ENCODE data around the gene SYCE1. TPM values are rescaled to one million over a fixed set of nuclear protein-coding genes. Genes with fewer than 3 reads are reported as not detected.

The SYCE1 gene
- total and polyA plus RNA-seq, 2 experiments from 2014 or later, result 0.12 TPM; not detected in 1

DNA sequence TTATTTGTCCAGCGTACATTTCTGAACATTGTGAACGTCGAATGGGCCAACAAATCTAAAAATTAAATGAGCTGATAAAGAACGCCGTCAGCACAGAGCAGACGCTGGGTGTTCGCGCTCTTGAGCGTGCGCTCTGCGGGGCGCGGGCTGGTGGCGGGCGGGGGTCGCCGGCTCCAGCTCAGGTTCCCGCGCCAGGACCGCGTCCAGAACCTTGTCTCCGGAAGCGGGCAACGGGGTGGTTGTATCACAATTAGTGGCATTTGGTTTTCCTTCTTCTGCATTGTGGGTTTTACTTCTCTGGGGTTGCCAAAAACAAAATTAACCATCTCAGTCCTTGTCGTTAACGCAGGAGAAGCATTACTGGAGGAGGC, 35.8 kb downstream of the SYCE1 start:
- Histone ChIP-seq H3K27me3 (no peaks in the 10 kb centered on the region), H3K4me1 (ENCODE audit: insufficient read depth) (no peaks in the 10 kb centered on the region), H2AFZ (no peak overlapping the region), H3K4me2 (no peak overlapping the region), H3K9me2 (replicated peaks; ENCODE audit: insufficient read depth) (no peaks in the 10 kb centered on the region), H3K27ac (no peak overlapping the region), H3K9me3 (ENCODE audit: low read depth) (no peaks in the 10 kb centered on the region), H3K79me2 (no peaks in the 10 kb centered on the region), H4K20me1 (ENCODE audit: insufficient read depth, poor library complexity, severe bottlenecking) (no peaks in the 10 kb centered on the region), H3K4me3 (no peak overlapping the region), H3K36me3 (replicated peaks; ENCODE audit: insufficient read depth, low read depth) (no peaks in the 10 kb centered on the region)
- 97% methylated on average over 26 of the region's 26 CpGs for WGBS (ENCODE audit: low lambda C conversion rate, missing lambda C conversion rate)
- TF ChIP-seq EZH2 (IDR thresholded peaks at IDR 0.05; ENCODE audit: borderline replicate concordance) (no peak), EZH2phosphoT487 (IDR thresholded peaks at IDR 0.05; ENCODE audit: low read depth, severe bottlenecking, unreplicated experiment) (no peak)
- TF ChIP-seq, protein P1, sequence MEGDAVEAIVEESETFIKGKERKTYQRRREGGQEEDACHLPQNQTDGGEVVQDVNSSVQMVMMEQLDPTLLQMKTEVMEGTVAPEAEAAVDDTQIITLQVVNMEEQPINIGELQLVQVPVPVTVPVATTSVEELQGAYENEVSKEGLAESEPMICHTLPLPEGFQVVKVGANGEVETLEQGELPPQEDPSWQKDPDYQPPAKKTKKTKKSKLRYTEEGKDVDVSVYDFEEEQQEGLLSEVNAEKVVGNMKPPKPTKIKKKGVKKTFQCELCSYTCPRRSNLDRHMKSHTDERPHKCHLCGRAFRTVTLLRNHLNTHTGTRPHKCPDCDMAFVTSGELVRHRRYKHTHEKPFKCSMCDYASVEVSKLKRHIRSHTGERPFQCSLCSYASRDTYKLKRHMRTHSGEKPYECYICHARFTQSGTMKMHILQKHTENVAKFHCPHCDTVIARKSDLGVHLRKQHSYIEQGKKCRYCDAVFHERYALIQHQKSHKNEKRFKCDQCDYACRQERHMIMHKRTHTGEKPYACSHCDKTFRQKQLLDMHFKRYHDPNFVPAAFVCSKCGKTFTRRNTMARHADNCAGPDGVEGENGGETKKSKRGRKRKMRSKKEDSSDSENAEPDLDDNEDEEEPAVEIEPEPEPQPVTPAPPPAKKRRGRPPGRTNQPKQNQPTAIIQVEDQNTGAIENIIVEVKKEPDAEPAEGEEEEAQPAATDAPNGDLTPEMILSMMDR (IDR thresholded peaks at IDR 0.05; ENCODE audit: poor library complexity), result no peak
- DNase-seq (ENCODE audit: low spot score), result no peak

DNA sequence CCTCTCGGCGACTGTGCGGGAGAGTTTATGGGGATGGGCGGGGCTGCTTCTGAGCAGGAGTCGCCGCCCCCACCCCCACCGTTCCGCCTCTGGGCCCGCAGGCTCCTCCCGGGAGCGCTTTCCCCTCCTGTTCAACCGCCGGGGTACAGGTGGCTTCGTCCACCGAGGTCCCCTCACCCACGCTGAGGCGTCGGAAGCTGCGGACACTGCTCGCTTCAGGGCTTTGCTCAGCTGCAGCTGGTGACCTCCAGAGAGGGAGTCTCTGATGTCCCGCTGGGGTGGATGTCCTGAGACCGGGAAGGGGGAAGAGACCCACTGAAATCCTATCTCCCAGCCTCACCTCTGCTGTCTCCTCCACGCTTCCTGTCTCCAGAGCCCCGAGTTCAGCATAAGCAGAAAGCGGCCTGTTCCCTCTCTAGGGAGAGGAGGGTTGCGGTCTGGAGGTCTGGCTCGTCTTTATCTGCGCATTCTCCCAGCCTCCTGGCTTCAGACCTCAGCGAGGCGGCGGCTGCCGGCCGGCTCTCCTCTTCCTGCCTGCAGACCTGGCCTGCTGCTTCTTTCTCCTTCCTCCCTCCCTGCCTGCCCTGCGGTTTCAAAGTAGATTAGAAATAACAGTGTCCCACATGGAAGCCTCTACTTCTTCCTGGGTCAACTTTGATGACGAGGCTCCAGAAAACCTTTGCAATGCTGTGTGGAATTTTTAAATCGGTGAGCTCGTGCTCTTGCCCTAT, 36.4 kb downstream of the SYCE1 start:
- Histone ChIP-seq H3K4me3 (no peak overlapping the region), H3K9me3 (ENCODE audit: low read depth) (peaks cover under 1% of the 10 kb centered on the region), H3K27ac (no peak overlapping the region), H3K36me3 (replicated peaks; ENCODE audit: insufficient read depth, low read depth) (no peaks in the 10 kb centered on the region), H3K79me2 (no peaks in the 10 kb centered on the region), H3K4me2 (no peak overlapping the region), H3K27me3 (no peaks in the 10 kb centered on the region), H3K4me1 (ENCODE audit: insufficient read depth) (no peaks in the 10 kb centered on the region), H4K20me1 (ENCODE audit: insufficient read depth, poor library complexity, severe bottlenecking) (no peaks in the 10 kb centered on the region), H3K9me2 (replicated peaks; ENCODE audit: insufficient read depth) (no peaks in the 10 kb centered on the region), H2AFZ (no peak overlapping the region)
- TF ChIP-seq, protein P1 (IDR thresholded peaks at IDR 0.05; ENCODE audit: poor library complexity), result no peak
- no peak for TF ChIP-seq EZH2 (IDR thresholded peaks at IDR 0.05; ENCODE audit: borderline replicate concordance)
- no peak for TF ChIP-seq EZH2phosphoT487 (IDR thresholded peaks at IDR 0.05; ENCODE audit: low read depth, severe bottlenecking, unreplicated experiment)
- no peak for DNase-seq (ENCODE audit: low spot score)
- 87% methylated on average over 32 of the region's 37 CpGs for WGBS (ENCODE audit: low lambda C conversion rate, missing lambda C conversion rate)

DNA sequence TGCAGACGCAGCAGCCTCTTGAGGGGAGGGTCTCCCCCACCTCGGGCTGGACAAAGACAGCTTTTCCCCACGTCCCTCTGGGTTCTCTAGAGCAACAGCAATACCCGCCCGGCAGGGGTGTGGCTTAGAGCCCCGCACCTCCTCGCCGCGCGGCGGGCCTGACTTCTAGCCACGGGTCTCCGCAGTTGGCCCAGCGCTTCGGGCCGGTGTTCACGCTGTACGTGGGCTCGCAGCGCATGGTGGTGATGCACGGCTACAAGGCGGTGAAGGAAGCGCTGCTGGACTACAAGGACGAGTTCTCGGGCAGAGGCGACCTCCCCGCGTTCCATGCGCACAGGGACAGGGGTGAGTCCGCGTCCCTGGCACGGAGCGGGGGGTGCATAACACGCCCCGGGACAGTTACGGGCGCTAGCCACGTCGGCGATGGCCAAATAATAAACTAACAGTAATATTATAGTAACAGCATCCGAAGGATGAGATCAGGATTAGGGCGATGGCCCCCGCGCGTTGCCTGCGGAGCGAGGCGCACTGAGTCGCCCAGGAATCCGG, 37.0 kb downstream of the SYCE1 start:
- H3K27ac ChIP-seq, result no peak overlapping the region
- H3K4me3 ChIP-seq, result no peak overlapping the region
- no peaks in the 10 kb centered on the region for H4K20me1 ChIP-seq (ENCODE audit: insufficient read depth, poor library complexity, severe bottlenecking)
- H3K9me2 ChIP-seq (replicated peaks; ENCODE audit: insufficient read depth), result no peaks in the 10 kb centered on the region
- no peak overlapping the region for H3K4me2 ChIP-seq
- no peak overlapping the region for H2AFZ ChIP-seq
- no peaks in the 10 kb centered on the region for H3K36me3 ChIP-seq (replicated peaks; ENCODE audit: insufficient read depth, low read depth)
- H3K27me3 ChIP-seq, result no peaks in the 10 kb centered on the region
- H3K4me1 ChIP-seq (ENCODE audit: insufficient read depth), result no peaks in the 10 kb centered on the region
- H3K79me2 ChIP-seq, result no peaks in the 10 kb centered on the region
- 96% methylated on average over 34 of the region's 50 CpGs for WGBS (ENCODE audit: low lambda C conversion rate, missing lambda C conversion rate)
- TF ChIP-seq, protein P1 (IDR thresholded peaks at IDR 0.05; ENCODE audit: poor library complexity), result no peak
- TF ChIP-seq EZH2phosphoT487 (IDR thresholded peaks at IDR 0.05; ENCODE audit: low read depth, severe bottlenecking, unreplicated experiment) (no peak), EZH2 (IDR thresholded peaks at IDR 0.05; ENCODE audit: borderline replicate concordance) (no peak)
- DNase-seq (ENCODE audit: low spot score), result no peak
- peaks cover 6% of the 10 kb centered on the region for H3K9me3 ChIP-seq (ENCODE audit: low read depth)
